WI38 (cell line): ENCODE results near the gene DIAPH2.

Source experiments
- H3K4me3 ChIP-seq: 2 replicates; pipeline ENCODE4 v1.5.1; 2011; ENCODE audit warnings: low read depth, mild to moderate bottlenecking, control low read depth, low read length
- CTCF ChIP-seq: IDR thresholded peaks from 2 replicates; pipeline ENCODE4 v1.5.1; 2012; ENCODE audit warnings: low read depth, mild to moderate bottlenecking, control low read depth, low read length

DIAPH2 gene

GRCh38 chrX:96743367-96744073, 58.9 kb downstream of the DIAPH2 start:
- TF ChIP-seq CTCF = no peak
- no peak overlapping the region for H3K4me3 ChIP-seq

DNA sequence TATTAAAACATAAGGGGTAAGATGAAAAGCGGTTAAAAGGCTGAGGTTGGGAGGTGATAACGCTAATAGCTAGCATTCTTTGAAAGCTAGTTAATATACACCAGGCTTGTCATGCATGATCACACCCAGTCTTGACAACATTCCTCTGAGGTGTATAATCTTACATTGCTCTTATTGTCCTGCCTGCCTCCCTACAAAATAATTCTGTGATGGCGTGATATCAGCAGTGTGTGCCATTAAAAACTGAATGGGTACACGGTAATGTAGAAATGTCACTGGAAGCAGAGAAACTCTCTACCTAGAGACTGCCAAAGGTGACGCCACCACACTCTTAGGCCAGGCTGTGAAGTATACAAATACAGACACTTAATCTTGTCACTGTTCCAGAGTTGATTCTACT, 68.1 kb downstream of the DIAPH2 start:
- TF ChIP-seq CTCF = no peak
- no peak overlapping the region for H3K4me3 ChIP-seq

GRCh38 chrX:96753230-96753629, 68.6 kb downstream of the DIAPH2 start:
- H3K4me3 ChIP-seq = no peak overlapping the region
- TF ChIP-seq CTCF = no peak

- no peak for TF ChIP-seq CTCF
Measured at GRCh38 chrX:96756491-96756890, 71.8 kb downstream of the DIAPH2 start.

GRCh38 chrX:96761566-96761965, 76.9 kb downstream of the DIAPH2 start:
- no peak overlapping the region for H3K4me3 ChIP-seq
- TF ChIP-seq CTCF = no peak

More at GRCh38 chrX:96756491-96756890, 71.8 kb downstream of the DIAPH2 start:
- no peak overlapping the region for H3K4me3 ChIP-seq

DNA sequence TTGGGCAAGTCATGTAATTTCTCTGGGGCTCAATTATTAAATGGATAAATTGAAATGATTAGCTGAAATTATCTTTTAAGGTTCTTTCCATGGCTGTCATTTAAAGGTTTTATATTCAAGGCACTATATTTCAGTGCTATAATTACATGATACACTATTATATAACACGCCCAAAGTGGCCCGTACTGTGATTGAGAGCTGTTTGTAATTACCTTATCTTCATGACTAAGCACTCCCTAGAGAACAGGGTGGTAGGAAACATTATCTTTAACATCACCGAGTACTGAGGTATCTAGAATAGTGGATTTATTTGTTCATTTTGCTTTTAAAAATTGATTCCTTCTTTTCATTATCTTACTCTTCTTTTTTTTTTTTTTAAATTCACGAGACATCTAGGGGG, 79.0 kb downstream of the DIAPH2 start:
- H3K4me3 ChIP-seq = no peak overlapping the region
- TF ChIP-seq CTCF = no peak

- H3K4me3 ChIP-seq = no peak overlapping the region
- no peak for TF ChIP-seq CTCF
Measured at GRCh38 chrX:96764864-96765263, 80.2 kb downstream of the DIAPH2 start.
